Mucosa of descending colon (tissue), 3 donors: ENCODE measurements around the gene OCA2. TPM values are rescaled to one million over a fixed set of nuclear protein-coding genes. Genes with fewer than 3 reads are reported as not detected.

Experiments
- ATAC-seq: fragments of 200-7000 bp; cut with Tn5 transposase; one replicate; pipeline ENCODE4 v1.9.1; 2020; ENCODE audit warnings: mild to moderate bottlenecking, moderate library complexity
- DNase-seq, 3 donors: peaks; one replicate each; pipeline ENCODE4 v3.0.0-alpha.2; 2020
- H3K36me3 ChIP-seq: fragments of 200-600 bp; one replicate; pipeline ENCODE4 v1.8.0; 2021; ENCODE audit warnings: low read depth, mild to moderate bottlenecking
- H3K4me1 ChIP-seq: fragments of 200-600 bp; one replicate; pipeline ENCODE4 v1.8.0; 2021; ENCODE audit warnings: low read depth, mild to moderate bottlenecking
- H3K4me3 ChIP-seq: fragments of 200-600 bp; one replicate; pipeline ENCODE4 v1.8.0; 2021; ENCODE audit warnings: mild to moderate bottlenecking
- H3K9me3 ChIP-seq: fragments of 200-600 bp; one replicate; pipeline ENCODE4 v1.8.0; 2021; ENCODE audit warnings: mild to moderate bottlenecking
- intact Hi-C, 2 donors: fragments of 100-400 bp; cut with DNase I in 1 of 2; cut with micrococcal nuclease in 1 of 2; formaldehyde crosslinking; loops; one replicate each; pipeline versions ENCODE4 v1.11.0 to v1.11.1; 2022; cut with DNase I, micrococcal nuclease
- total RNA-seq, 3 donors: library from RNA; stranded (reverse); fragmentation: NEBNext Ultra II Directional in 2 of 3; extraction: Animal tissue kit (Norgen Biotek cat#: 25700) in 2 of 3; gene quantifications; one replicate each; pipeline versions ENCODE4 v1.2.1 to v1.2.4, GENCODE V29; 2021 to 2023
- TF ChIP-seq, protein P1 (sequence below): fragments of 200-600 bp; IDR thresholded peaks from one replicate; pipeline ENCODE4 v1.8.0; 2022; ENCODE audit warnings: antibody characterized with exemption, mild to moderate bottlenecking
- donor health status: DM: no; HTN: no; CAD: no; lungs with moderate emphysema.
- donor health status: DM: no; HTN: no; CAD: no.
- donor health status: DM: no; HTN: yes; CAD: no.

The OCA2 gene
- total RNA-seq, 3 donors from 2014 or later, result 0.22 to 0.32 TPM; not detected in 1

DNA sequence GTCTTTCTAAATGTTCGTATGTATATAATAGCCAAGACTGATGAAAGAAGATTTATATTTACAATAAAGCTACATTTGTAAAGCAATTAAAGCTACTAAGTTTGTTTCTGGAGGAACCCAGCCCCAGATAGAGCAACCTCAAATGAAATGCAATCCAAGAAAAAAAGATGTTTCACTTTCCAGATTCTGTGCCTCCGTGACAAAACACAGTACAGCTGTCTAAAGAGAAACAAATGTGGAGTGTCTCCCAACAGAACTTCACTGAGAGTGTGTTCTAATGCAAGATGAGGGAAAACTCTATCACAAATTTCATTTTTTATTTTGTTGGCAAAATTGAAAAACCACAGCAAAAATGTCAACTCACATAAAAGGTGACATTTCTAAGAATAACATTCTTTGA is 317.0 kb downstream of the OCA2 start:
- DNase-seq (no peak), ATAC-seq (no peak)

DNA sequence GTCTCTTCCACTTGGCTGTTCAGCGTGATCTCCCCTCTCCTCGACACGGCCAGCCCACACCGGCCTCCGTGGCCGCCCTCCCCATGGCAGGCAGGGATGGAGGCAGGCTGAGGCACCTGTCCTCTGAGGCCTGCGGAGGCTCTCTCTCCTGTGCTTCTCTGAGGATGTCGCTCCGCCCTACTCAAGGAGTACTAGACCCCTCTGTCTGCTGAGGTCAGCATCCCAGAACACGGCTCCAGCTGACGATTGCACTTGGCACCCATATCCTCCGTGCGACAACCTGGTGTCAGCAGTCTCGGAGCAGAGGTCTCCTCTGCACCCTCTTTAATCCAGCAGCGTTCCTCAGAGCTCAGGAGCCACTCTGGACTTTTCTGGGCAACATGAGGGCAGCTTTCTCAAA is 322.6 kb downstream of the OCA2 start:
- TF ChIP-seq, protein P1, sequence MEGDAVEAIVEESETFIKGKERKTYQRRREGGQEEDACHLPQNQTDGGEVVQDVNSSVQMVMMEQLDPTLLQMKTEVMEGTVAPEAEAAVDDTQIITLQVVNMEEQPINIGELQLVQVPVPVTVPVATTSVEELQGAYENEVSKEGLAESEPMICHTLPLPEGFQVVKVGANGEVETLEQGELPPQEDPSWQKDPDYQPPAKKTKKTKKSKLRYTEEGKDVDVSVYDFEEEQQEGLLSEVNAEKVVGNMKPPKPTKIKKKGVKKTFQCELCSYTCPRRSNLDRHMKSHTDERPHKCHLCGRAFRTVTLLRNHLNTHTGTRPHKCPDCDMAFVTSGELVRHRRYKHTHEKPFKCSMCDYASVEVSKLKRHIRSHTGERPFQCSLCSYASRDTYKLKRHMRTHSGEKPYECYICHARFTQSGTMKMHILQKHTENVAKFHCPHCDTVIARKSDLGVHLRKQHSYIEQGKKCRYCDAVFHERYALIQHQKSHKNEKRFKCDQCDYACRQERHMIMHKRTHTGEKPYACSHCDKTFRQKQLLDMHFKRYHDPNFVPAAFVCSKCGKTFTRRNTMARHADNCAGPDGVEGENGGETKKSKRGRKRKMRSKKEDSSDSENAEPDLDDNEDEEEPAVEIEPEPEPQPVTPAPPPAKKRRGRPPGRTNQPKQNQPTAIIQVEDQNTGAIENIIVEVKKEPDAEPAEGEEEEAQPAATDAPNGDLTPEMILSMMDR, result no peak
- no peaks in the 10 kb centered on the region for H3K4me1 ChIP-seq
- no peaks in the 10 kb centered on the region for H3K36me3 ChIP-seq
- ATAC-seq (no peak), DNase-seq (no peak)
- H3K9me3 ChIP-seq, result peaks cover 60% of the 10 kb centered on the region
- intact Hi-C loops, result no loop called here
- no peak overlapping the region for H3K4me3 ChIP-seq

More for the DNA sequence above, 317.0 kb downstream of the OCA2 start:
- TF ChIP-seq, protein P1, result no peak
- no peaks in the 10 kb centered on the region for H3K36me3 ChIP-seq
- H3K4me3 ChIP-seq, result no peak overlapping the region
- H3K9me3 ChIP-seq, result peaks cover 39% of the 10 kb centered on the region
- H3K4me1 ChIP-seq, result no peaks in the 10 kb centered on the region
- intact Hi-C loops, result loop anchor here in 1 of 2 donors (10.0 kb wide), 1 partner anchor 57 kb away; no protein-coding TSS in a partner anchor

DNA sequence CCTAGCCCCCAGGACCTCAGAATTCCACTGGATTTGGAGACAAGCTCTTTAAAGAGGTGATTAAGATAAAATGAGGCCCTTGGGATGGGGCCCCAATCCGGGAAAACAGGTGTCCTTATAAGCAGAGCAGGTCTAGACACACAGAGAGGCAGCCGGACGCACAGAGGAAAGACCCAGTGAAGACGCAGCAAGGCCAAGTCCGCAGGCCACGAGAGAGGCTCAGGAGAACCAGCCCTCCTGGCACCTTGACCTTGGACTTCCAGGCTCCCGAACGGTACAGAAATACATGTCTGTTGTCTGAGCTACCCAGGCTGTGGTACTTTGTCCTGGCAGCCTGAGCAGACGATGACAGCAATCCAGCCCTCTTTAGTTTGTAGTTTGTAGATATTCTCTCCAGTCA is 324.5 kb downstream of the OCA2 start:
- TF ChIP-seq, protein P1, result no peak
- DNase-seq (no peak), ATAC-seq (no peak)
- intact Hi-C loops, result no loop called here
- Histone ChIP-seq H3K36me3 (no peaks in the 10 kb centered on the region), H3K9me3 (peaks cover 65% of the 10 kb centered on the region), H3K4me1 (no peaks in the 10 kb centered on the region), H3K4me3 (no peak overlapping the region)

DNA sequence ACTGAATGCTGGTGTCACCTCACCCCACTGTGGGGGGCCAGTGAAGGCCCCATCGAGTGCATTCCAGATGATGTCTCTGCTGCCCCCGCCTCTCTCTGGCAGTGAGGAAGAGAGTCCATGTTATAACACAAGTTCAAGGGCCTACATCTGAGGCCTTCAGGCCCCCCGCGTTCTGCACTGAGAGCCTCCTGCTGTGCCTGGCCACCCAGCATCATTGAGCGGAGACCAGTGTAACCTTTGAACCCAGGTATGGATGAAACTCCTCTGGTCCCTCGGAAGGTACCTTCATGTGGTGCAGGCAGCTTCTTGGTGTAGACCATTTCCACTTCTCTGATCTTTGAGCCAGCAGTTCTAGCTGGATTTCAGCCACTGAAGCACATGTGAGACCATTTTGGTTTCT is 324.9 kb downstream of the OCA2 start:
- H3K4me1 ChIP-seq, result no peaks in the 10 kb centered on the region
- DNase-seq, result no peak
- no peak overlapping the region for H3K4me3 ChIP-seq
- ATAC-seq, result no peak
- H3K9me3 ChIP-seq, result peaks cover 66% of the 10 kb centered on the region
- TF ChIP-seq, protein P1, result no peak
- no peaks in the 10 kb centered on the region for H3K36me3 ChIP-seq
- intact Hi-C loops, result no loop called here

DNA sequence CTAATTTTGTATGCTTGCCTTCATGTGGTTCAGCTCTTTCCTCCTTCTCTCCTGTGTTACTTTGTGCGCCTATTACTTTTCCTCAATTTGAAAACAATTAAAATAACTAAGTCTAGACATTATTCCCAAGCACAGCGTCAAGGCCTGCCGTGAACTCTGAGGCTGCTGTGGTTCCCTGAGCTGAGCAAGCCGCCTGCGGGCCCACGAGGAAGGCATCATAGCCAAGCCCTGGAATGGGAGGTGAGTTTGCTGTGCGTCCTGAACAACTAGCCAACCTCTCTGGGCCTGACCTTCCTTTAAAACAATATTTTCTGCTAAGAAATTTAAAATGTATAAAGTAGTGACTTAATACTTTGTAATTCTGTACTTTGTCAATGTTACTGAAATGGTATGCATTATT is 327.2 kb downstream of the OCA2 start:
- Histone ChIP-seq H3K36me3 (no peaks in the 10 kb centered on the region), H3K4me3 (no peak overlapping the region), H3K9me3 (peaks cover 76% of the 10 kb centered on the region), H3K4me1 (no peaks in the 10 kb centered on the region)
- ATAC-seq (no peak), DNase-seq (no peak)
- intact Hi-C loops, result no loop called here
- TF ChIP-seq, protein P1, result no peak
